Measurements from ENCODE around the gene C17orf75.

DNA sequence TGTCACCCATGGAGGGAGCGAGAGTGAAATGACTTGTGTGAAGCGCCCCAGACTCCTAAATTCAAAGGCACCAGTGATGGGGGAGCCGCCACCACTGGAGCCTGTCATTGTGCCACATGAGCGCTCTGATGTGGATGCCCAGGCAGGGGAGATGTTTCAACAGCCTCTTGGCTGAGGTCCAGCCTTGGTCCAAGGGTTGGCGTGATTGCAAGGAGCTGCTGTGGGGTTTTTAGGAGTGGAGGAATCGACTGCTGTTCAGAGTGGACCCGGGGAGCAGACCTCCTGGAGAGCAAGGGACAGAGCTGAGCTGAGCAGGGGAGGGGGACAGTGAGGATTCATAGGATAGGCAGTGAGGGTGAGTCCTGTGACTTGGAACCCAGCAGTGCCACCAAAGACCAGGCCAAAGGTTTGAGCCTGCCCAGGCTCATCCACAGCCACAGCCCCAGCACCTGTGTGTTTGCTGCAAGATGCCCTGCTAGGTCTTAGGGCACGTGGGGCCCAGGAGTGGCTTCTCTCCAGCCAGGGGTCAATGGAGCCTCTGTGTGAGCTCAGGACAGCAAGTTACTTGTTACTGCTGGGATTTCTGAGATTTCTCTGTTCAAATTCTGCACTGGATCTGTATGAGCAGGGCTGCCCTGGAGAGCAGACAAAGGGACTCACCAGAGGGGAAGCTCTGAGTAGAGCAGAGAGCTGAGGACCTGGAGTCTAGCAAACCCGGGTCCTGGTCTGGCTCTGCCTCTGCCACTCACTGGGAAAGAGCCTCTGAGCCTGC lies 56.0 kb downstream of the C17orf75 start:
- TF ChIP-seq, protein P1, sequence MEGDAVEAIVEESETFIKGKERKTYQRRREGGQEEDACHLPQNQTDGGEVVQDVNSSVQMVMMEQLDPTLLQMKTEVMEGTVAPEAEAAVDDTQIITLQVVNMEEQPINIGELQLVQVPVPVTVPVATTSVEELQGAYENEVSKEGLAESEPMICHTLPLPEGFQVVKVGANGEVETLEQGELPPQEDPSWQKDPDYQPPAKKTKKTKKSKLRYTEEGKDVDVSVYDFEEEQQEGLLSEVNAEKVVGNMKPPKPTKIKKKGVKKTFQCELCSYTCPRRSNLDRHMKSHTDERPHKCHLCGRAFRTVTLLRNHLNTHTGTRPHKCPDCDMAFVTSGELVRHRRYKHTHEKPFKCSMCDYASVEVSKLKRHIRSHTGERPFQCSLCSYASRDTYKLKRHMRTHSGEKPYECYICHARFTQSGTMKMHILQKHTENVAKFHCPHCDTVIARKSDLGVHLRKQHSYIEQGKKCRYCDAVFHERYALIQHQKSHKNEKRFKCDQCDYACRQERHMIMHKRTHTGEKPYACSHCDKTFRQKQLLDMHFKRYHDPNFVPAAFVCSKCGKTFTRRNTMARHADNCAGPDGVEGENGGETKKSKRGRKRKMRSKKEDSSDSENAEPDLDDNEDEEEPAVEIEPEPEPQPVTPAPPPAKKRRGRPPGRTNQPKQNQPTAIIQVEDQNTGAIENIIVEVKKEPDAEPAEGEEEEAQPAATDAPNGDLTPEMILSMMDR (conservative IDR thresholded peaks at IDR 0.05), result no peak
- TF ChIP-seq ZFX (IDR thresholded peaks at IDR 0.05), result no peak
